SIG-M5 treated with dmso at 0.1 percent for 504 hours (cell line): Measurements from ENCODE around the gene TXNDC12.
"Not testable (repeated sequence)": the region's sequence is repeated elsewhere in the genome, so short reads cannot be mapped to it uniquely, and the experiment has no call there.

Source experiments
- DNase-seq: peaks from one replicate; lab custom pipeline; 2025; ENCODE audit not compliant: unreplicated experiment; lab: John Stamatoyannopoulos, UW

Gene TXNDC12

GRCh38 chr1:52049337-52049736 lies 5.7 kb downstream of the TXNDC12 start:
- DNase-seq: not testable (repeated sequence)

GRCh38 chr1:52045666-52046195 lies 9.3 kb downstream of the TXNDC12 start:
- DNase-seq: not testable (repeated sequence)

- no peak for DNase-seq
These were observed 9.8 kb downstream of the TXNDC12 start for GRCh38 chr1:52045236-52045635.

- no peak for DNase-seq
These were observed 13.3 kb downstream of the TXNDC12 start for GRCh38 chr1:52041551-52042185.

- DNase-seq: no peak
These were observed 17.1 kb downstream of the TXNDC12 start for GRCh38 chr1:52037909-52038308.

- DNase-seq: no peak
These were observed 17.6 kb downstream of the TXNDC12 start for GRCh38 chr1:52037402-52037814.

- DNase-seq: no peak
These were observed 21.0 kb downstream of the TXNDC12 start for GRCh38 chr1:52034050-52034384.

- DNase-seq: peak; percentile 88
These were observed 21.6 kb downstream of the TXNDC12 start, which contains the start of gene KTI12 for GRCh38 chr1:52033190-52034049. Gene KTI12 (minus strand): TSS chr1:52033810. CDS start chr1:52033761, 49 bp downstream.

GRCh38 chr1:52032785-52033131 lies 22.2 kb downstream of the TXNDC12 start:
- DNase-seq: peak; percentile 42

- DNase-seq: no peak
These were observed 22.7 kb downstream of the TXNDC12 start for GRCh38 chr1:52032124-52032784.

GRCh38 chr1:52028839-52029238 lies 26.2 kb downstream of the TXNDC12 start:
- not testable (repeated sequence) for DNase-seq

GRCh38 chr1:52028328-52028727 lies 26.7 kb downstream of the TXNDC12 start:
- DNase-seq: no peak

GRCh38 chr1:52026278-52026677 lies 28.7 kb downstream of the TXNDC12 start:
- DNase-seq: no peak

GRCh38 chr1:52022133-52022532 lies 32.9 kb downstream of the TXNDC12 start:
- DNase-seq: no peak

GRCh38 chr1:52008071-52008809 lies 46.8 kb downstream of the TXNDC12 start:
- DNase-seq: no peak

- no peak for DNase-seq
These were observed 47.6 kb downstream of the TXNDC12 start for GRCh38 chr1:52007215-52008002.

- not testable (repeated sequence) for DNase-seq
These were observed 48.9 kb downstream of the TXNDC12 start for GRCh38 chr1:52006081-52006553.

GRCh38 chr1:52005548-52005947 lies 49.4 kb downstream of the TXNDC12 start:
- not testable (repeated sequence) for DNase-seq

- DNase-seq: no peak
These were observed 51.1 kb downstream of the TXNDC12 start for GRCh38 chr1:52003877-52004276.
